Measurements from ENCODE around the gene COL4A3. TPM values are rescaled to one million over a fixed set of nuclear protein-coding genes. Genes with fewer than 3 reads are reported as not detected.

Gene COL4A3
- total RNA-seq, 6 experiments from 2014 or later = not detected

- Mint-ChIP-seq H3K36me3 (ENCODE audit: low read depth) (no peaks in the 10 kb centered on the region), H3K9me3 (no peaks in the 10 kb centered on the region)
These were observed 131.4 kb downstream of the COL4A3 start for GRCh38 chr2:227295806-227296205.

GRCh38 chr2:227296671-227297405 is 132.4 kb downstream of the COL4A3 start:
- no peaks in the 10 kb centered on the region for H3K4me1 Mint-ChIP-seq (ENCODE audit: low read depth)
- H3K27me3 Mint-ChIP-seq (ENCODE audit: insufficient read depth) = no peaks in the 10 kb centered on the region; the same call in none of the 2 replicates
- no peak overlapping the region for H3K4me3 Mint-ChIP-seq
- H3K9me3 Mint-ChIP-seq = no peaks in the 10 kb centered on the region
- TF ChIP-seq, protein P1, sequence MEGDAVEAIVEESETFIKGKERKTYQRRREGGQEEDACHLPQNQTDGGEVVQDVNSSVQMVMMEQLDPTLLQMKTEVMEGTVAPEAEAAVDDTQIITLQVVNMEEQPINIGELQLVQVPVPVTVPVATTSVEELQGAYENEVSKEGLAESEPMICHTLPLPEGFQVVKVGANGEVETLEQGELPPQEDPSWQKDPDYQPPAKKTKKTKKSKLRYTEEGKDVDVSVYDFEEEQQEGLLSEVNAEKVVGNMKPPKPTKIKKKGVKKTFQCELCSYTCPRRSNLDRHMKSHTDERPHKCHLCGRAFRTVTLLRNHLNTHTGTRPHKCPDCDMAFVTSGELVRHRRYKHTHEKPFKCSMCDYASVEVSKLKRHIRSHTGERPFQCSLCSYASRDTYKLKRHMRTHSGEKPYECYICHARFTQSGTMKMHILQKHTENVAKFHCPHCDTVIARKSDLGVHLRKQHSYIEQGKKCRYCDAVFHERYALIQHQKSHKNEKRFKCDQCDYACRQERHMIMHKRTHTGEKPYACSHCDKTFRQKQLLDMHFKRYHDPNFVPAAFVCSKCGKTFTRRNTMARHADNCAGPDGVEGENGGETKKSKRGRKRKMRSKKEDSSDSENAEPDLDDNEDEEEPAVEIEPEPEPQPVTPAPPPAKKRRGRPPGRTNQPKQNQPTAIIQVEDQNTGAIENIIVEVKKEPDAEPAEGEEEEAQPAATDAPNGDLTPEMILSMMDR (IDR thresholded peaks at IDR 0.05) = no peak
- no peak for DNase-seq
- no peak overlapping the region for H3K27ac Mint-ChIP-seq
- no peaks in the 10 kb centered on the region for H3K36me3 Mint-ChIP-seq (ENCODE audit: low read depth)

More at GRCh38 chr2:227295806-227296205, 131.4 kb downstream of the COL4A3 start:
- H3K27me3 Mint-ChIP-seq (ENCODE audit: insufficient read depth) = no peaks in the 10 kb centered on the region; the same call in none of the 2 replicates
- no peak overlapping the region for H3K4me3 Mint-ChIP-seq
- no peaks in the 10 kb centered on the region for H3K4me1 Mint-ChIP-seq (ENCODE audit: low read depth)
- H3K27ac Mint-ChIP-seq = no peak overlapping the region
- TF ChIP-seq, protein P1 (IDR thresholded peaks at IDR 0.05) = no peak
- no peak for DNase-seq

DNA sequence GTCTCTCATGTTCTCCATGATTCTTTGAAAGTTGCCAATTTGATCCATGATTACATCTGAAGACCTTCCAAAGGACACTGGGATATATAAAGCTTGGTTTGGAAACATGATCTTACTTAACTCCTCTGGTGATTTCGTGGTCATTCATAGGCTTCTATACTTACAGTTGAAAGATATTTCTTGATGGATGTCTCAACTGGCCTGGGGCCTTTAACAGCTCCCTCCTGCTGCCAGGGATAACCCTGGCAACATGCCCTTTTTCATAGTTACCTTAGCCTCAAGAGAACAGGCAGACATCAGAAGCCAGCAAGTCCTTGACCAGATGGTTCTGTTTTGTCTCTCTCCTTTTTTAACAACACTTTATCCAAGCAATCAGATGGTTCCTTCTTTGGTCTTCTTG is 137.1 kb downstream of the COL4A3 start:
- DNase-seq = no peak
- Mint-ChIP-seq H3K4me1 (ENCODE audit: low read depth) (no peaks in the 10 kb centered on the region), H3K27ac (no peak overlapping the region), H3K4me3 (no peak overlapping the region), H3K9me3 (no peaks in the 10 kb centered on the region), H3K27me3 (ENCODE audit: insufficient read depth) (no peaks in the 10 kb centered on the region), H3K36me3 (ENCODE audit: low read depth) (no peaks in the 10 kb centered on the region)
- TF ChIP-seq, protein P1 (IDR thresholded peaks at IDR 0.05) = no peak

DNA sequence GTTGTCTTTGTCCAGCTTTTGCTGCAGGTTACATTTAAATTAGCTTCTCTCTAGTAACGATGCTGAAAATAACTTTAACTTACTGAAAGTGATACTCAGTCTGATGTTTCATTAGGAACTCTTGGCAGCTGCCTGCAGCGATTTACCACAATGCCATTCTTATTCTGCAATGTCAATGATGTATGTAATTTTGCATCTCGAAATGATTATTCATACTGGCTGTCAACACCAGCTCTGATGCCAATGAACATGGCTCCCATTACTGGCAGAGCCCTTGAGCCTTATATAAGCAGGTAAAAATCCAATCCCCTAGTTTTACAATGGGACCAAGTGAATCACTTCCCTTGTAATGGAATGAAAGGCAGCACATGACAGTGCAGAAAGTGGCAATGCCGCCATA is 144.4 kb downstream of the COL4A3 start:
- H3K27ac Mint-ChIP-seq = no peak overlapping the region
- H3K9me3 Mint-ChIP-seq = no peaks in the 10 kb centered on the region
- no peak for DNase-seq
- TF ChIP-seq, protein P1 (IDR thresholded peaks at IDR 0.05) = no peak
- no peaks in the 10 kb centered on the region for H3K36me3 Mint-ChIP-seq (ENCODE audit: low read depth)
- H3K27me3 Mint-ChIP-seq (ENCODE audit: insufficient read depth) = no peaks in the 10 kb centered on the region; the same call in 1 of the 2 replicates
- H3K4me3 Mint-ChIP-seq = no peak overlapping the region
- H3K4me1 Mint-ChIP-seq (ENCODE audit: low read depth) = no peaks in the 10 kb centered on the region

DNA sequence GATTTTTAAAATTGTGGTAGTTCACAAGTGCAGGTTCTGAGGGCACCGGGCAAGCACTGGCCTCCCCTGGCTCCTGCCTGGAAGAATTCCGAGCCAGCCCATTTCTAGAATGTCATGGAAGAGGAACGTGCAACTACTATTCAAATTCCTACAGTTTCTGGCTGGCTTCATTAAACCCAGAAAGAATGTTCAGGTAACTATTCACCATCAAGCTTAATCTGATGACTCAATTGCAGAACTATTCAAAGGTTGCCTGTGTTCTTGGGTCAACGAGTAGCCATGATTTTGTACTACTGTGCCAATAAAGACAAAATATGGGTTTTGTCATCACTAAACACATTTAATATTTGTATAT is 146.3 kb downstream of the COL4A3 start:
- Mint-ChIP-seq H3K9me3 (no peaks in the 10 kb centered on the region), H3K4me3 (no peak overlapping the region), H3K27ac (no peak overlapping the region), H3K27me3 (ENCODE audit: insufficient read depth) (no peaks in the 10 kb centered on the region; the same call in 1 of the 2 replicates), H3K36me3 (ENCODE audit: low read depth) (no peaks in the 10 kb centered on the region), H3K4me1 (ENCODE audit: low read depth) (no peaks in the 10 kb centered on the region)
- DNase-seq = no peak
- TF ChIP-seq, protein P1 (IDR thresholded peaks at IDR 0.05) = no peak

All from HFFc6 (cell line).